ENCODE data around the gene PILRB.
"Not testable (repeated sequence)": the region's sequence is repeated elsewhere in the genome, so short reads cannot be mapped to it uniquely, and the experiment has no call there.

PILRB gene

GRCh38 chr7:100358027-100358856 lies at the start of gene PILRB:
Gene PILRB, plus strand, starts transcription at chr7:100358117. Its CDS starts 186 bp downstream, at chr7:100358303.
- peak in 1 of 14 donors; percentile 18 for DNase-seq

DNA sequence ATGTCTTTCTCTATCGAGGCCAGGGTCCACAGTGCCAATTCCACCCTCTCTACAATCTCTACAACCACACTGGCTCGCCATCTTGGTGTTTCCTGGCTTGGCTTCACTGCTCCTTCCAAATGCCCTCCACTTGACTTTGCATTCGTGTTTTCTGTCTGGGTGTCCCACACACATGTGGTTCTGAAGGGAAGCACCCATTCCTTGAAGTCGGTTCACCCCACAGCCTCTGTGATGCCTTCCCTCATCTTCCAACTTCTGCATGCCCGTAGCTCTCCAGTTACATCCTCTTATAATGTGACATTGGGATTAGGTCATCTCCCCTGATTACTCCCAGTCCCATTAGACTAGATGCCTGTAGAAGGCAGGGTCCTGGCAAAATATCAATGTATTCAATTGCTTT lies 39.6 kb upstream of the PILRB start:
- not testable (repeated sequence) for DNase-seq

GRCh38 chr7:100321648-100322047 lies 36.3 kb upstream of the PILRB start:
- not testable (repeated sequence) for DNase-seq

DNA sequence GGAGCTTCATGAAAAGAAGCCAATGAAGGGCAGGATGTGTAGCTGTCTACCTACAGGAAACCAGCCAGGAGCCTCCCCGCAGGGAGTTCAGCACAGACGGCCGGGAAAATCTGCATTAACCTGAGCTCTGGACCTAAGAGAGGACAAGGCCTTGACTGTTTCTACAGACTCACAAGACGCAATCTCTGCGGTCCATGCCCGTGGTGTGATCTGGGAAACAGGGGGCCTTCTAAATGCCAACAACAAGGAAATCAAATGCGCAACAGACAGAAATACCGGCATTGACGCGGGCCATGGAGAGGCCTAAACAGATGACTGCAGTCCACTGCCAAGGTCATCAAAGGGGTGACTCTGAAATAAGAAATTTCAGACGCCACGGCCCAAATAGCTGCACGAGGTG lies 33.7 kb upstream of the PILRB start:
- DNase-seq = not testable (repeated sequence)

GRCh38 chr7:100325671-100326070 lies 32.2 kb upstream of the PILRB start:
- DNase-seq = not testable (repeated sequence)

- not testable (repeated sequence) for DNase-seq
Measured at GRCh38 chr7:100326914-100327313, 31.0 kb upstream of the PILRB start.

- DNase-seq = peak; percentile 60 to 96 (median 90)
Measured at GRCh38 chr7:100335566-100336466, 22.1 kb upstream of the PILRB start.

DNA sequence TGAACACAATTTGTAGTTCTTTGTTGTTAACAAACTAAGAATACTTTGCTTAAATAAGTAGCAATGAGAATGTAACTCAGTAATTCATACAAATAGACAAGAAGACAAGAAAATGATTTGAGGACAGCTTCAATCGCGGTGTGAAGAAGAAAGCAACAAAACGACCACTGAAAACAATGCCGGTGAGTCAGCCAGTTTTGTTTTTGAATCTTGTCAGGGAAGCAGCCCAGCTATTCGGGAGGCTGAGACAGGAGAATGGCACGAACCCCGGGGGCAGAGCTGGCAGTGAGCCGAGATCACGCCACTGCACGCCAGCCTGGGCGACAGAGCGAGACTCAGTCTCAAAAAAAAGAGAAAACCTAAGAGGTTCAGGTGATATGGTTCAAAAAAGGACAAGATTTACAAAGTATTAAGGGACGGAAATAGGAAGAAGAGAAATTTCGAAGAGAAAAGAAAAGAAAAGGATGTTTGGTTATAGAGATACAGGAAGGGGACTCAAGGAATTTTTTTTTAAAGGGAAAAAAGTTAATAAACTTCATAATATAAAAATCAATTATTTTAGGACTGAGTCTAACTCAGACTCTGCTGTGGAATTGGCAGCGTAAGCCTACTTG lies 19.7 kb upstream of the PILRB start:
- not testable (repeated sequence) for DNase-seq

- not testable (repeated sequence) for DNase-seq
Measured at GRCh38 chr7:100341286-100341685, 16.6 kb upstream of the PILRB start.

DNA sequence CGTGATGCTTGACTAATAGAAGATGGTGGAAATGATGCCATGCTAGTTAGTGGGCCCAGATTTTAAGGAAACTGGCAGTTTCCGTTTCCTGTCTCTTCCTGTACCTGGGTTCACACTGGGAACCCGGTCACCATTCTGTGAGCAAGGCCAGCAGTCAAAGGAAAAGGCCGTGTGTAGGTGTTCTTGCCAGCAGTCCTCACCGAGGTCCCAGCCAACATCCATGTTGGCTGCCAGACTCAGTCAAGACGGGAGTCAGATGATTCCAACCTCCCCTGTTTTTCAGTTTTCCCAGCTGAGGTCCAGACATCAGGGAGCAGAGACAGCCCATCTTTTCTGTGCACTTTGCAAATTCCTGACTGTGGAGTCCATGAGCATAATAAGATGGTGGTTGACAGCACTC lies 15.2 kb upstream of the PILRB start:
- DNase-seq = peak in 5 of 14 donors; percentile 5 to 83 (median 10)

DNA sequence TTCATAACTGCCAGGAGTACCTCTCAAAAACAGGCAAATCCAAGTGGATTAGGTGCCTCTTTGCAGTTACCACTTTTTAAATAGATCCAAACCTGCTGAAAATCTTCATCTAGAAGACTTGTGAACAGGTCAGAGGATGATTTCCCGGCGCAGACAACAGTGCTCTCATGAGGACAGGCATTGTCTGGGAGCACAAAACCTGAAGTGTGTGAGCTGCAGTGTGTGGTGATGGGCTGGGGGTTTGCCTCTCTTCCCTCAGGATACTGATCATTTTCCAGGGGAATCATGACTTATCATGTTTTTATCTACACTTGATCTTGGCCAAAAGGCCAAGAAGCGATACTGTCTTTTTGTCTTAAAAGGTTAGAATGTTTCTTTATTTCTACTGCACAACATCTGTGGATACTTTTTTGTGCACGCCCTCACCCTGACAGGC lies 13.8 kb upstream of the PILRB start:
- DNase-seq = not testable (repeated sequence)

GRCh38 chr7:100344560-100345287 lies 13.2 kb upstream of the PILRB start:
- DNase-seq = peak in 4 of 14 donors; percentile 5 to 28 (median 16)

DNA sequence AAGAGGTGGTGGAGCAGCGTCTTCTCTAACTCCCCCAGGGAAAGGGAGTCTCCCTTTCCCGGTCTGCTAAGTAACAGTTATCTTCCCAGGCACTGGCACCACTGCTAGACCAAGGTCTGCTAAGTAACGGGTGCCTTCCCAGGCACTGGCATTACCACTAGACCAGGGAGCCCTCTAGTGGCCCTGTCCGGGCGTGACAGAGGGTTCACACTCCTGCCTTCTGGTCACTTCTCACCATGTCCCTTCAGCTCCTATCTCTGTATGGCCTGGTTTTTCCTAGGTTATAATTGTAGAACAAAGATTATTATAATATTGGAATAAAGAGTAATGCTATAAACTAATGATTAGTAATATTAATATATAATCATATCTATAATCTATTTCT lies 12.6 kb upstream of the PILRB start:
- peak in 12 of 14 donors; percentile 9 to 70 (median 58) for DNase-seq

GRCh38 chr7:100346921-100347320 lies 11.0 kb upstream of the PILRB start:
- DNase-seq = no peak

- DNase-seq = no peak
Measured at GRCh38 chr7:100348805-100349204, 9.1 kb upstream of the PILRB start.

DNA sequence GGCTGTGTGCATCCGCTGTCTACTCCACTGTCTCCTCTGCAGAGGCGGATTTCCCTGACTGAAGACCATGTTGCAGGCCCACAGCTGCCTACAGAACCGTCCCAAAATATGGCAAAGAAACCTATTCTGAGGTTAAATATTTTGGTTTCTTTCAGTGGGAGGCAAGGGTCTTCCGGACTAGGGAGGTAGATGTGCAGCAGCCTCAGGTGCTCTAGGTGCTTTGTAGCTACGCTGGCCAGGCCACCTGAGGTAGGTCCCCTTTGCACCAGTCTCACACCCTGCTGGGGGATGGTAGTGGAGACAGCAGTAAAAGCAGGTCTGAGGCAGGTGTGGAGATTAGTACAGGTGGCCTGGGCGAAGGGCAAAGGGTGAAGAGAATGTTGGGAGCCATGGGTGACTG lies 8.2 kb upstream of the PILRB start:
- DNase-seq = no peak

DNA sequence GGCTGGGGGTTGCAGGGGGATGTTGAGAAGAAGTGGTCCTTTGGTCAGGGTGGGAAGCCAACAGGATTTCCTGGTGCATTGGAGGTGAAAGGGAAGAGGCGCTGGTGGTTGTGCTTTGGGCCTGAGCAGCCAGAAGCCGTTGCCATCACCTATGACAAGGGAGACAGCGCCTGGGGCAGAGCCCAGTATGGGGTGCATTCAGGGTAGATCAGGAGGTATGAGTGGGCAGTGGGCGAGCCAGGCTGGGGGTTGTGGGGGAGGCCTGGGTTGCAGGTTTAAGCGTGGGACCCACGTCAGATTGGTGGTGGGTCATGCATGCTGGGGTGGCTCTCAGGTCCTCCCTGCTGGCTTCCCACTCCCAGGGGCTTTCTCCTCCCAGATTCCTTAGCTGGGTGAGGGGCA lies 6.3 kb upstream of the PILRB start:
- DNase-seq = no peak

DNA sequence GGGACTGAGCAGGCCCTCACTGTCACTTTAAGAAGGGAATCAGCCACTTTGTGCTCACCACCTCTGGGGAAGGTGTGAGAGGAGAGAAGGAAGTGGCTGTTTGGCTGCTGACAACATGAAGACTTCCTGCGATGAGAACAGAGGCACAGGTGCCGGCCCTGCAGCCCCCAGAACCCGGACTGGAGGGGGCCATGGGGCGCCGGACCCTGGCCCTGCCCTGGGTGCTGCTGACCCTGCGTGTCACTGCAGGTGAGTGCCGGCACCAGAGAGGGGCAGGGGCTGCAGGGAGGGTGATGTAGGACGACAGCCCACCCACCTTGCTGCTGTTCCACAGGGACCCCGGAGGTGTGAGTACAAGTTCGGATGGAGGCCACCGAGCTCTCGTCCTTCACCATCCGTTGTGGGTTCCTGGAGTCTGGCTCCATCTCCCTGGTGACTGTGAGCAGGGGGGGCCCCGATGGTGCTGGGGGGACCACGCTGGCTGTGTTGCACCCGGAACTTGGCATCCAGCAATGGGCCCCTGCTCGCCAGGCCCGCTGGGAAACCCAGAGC lies 5.6 kb upstream of the PILRB start:
- not testable (repeated sequence) for DNase-seq

- peak in 1 of 14 donors; percentile 16 for DNase-seq
Measured at GRCh38 chr7:100352984-100353684, 4.8 kb upstream of the PILRB start.

DNA sequence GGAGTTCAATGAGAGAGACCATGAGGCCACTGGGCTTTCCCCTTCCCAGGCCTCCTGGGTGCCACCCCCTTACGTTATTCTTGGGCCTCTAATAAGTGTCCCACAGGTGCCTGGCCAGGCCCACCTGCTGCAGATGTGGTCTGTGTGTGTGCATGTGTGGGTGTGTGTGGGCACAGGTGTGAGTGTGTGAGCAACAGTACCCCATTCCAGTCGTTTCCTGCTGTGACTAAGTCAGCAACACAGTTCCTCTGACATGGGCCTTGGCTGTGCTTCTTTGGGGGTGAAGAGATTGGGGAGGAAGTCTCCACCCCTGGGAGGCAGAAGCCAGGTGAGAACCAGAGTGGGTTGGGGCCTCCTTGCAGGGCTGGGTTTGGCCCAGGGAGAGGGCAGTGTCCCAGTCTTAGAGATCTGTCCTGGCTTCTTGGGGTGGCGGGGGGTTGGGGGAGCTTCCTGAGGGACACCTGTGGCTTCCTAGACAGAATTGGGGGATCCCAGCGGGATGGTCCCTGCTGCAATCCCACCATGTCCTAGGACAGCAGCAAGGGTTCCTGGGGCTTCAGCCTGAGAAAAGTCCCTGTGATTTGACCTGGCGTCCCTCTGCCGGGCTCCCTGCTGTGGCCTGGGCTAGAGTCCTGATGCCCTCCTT lies 4.1 kb upstream of the PILRB start:
- no peak for DNase-seq

Data from C1 segment of cervical spinal cord (tissue), 14 donors.